ENCODE data around the gene IL1RN.

DNA sequence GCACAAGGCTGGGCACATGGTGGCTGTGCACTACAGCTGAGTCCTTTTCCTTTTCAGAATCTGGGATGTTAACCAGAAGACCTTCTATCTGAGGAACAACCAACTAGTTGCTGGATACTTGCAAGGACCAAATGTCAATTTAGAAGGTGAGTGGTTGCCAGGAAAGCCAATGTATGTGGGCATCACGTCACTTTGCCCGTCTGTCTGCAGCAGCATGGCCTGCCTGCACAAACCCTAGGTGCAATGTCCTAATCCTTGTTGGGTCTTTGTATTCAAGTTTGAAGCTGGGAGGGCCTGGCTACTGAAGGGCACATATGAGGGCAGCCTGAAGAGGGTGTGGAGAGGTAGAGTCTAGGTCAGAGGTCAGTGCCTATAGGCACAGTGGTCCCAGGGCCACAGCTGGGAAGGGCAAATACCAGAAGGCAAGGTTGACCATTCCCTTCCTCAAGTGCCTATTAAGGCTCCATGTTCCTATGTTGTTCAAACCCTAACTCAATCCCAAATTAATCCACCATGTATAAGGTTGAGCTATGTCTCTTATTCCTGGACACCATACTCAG, 2.2 kb downstream of the IL1RN start:
- TF ChIP-seq CTCF (IDR thresholded peaks at IDR 0.05) (no peak), POLR2A (IDR thresholded peaks at IDR 0.05) (no peak), EP300 (IDR thresholded peaks at IDR 0.05) (no peak), POLR2AphosphoS5 (IDR thresholded peaks at IDR 0.05) (no peak)

Measured in suprapubic skin (tissue), 4 donors.